Ecto neural progenitor cell (in vitro differentiated cells): ENCODE measurements around the gene FARS2.

Source experiments
- DNase-seq: peaks from one replicate; pipeline ENCODE4 v3.0.0-alpha.2; 2018; ENCODE audit warnings: low spot score

Gene FARS2

GRCh38 chr6:5427586-5427985, 166.3 kb downstream of the FARS2 start:
- DNase-seq: no peak

- no peak for DNase-seq
These were observed 172.0 kb downstream of the FARS2 start for GRCh38 chr6:5433324-5433723.

GRCh38 chr6:5435449-5435848, 174.1 kb downstream of the FARS2 start:
- no peak for DNase-seq

- DNase-seq: no peak
These were observed 177.7 kb downstream of the FARS2 start for GRCh38 chr6:5438922-5439584.

- no peak for DNase-seq
These were observed 178.4 kb downstream of the FARS2 start for GRCh38 chr6:5439749-5440148.

- no peak for DNase-seq
These were observed 181.0 kb downstream of the FARS2 start for GRCh38 chr6:5442319-5442718.

GRCh38 chr6:5442916-5443315, 181.6 kb downstream of the FARS2 start:
- DNase-seq: no peak

GRCh38 chr6:5443491-5443890, 182.2 kb downstream of the FARS2 start:
- DNase-seq: no peak

- DNase-seq: no peak
These were observed 185.2 kb downstream of the FARS2 start for GRCh38 chr6:5446362-5447075.

GRCh38 chr6:5447921-5448320, 186.6 kb downstream of the FARS2 start:
- DNase-seq: no peak

- DNase-seq: no peak
These were observed 188.8 kb downstream of the FARS2 start for GRCh38 chr6:5450073-5450472.

GRCh38 chr6:5453546-5453945, 192.2 kb downstream of the FARS2 start:
- no peak for DNase-seq

- DNase-seq: no peak
These were observed 193.8 kb downstream of the FARS2 start for GRCh38 chr6:5455142-5455541.

GRCh38 chr6:5457041-5457440, 195.7 kb downstream of the FARS2 start:
- DNase-seq: no peak

- no peak for DNase-seq
These were observed 196.8 kb downstream of the FARS2 start for GRCh38 chr6:5457983-5458683.

GRCh38 chr6:5459346-5459745, 198.0 kb downstream of the FARS2 start:
- DNase-seq: no peak

- no peak for DNase-seq
These were observed 200.1 kb downstream of the FARS2 start for GRCh38 chr6:5461365-5461764.

GRCh38 chr6:5462856-5463255, 201.5 kb downstream of the FARS2 start:
- DNase-seq: no peak

GRCh38 chr6:5463690-5464089, 202.4 kb downstream of the FARS2 start:
- no peak for DNase-seq

GRCh38 chr6:5464099-5464885, 203.0 kb downstream of the FARS2 start:
- DNase-seq: no peak

GRCh38 chr6:5466281-5467136, 205.2 kb downstream of the FARS2 start:
- DNase-seq: no peak
